HG03575 (cell line): ENCODE data around the gene CALR.
"Not testable (repeated sequence)": the region's sequence is repeated elsewhere in the genome, so short reads cannot be mapped to it uniquely, and the experiment has no call there.

Source experiments
- ATAC-seq: cut with Tn5 transposase; IDR thresholded peaks from one replicate; pipeline ENCODE4 v1.9.1; 2021; ENCODE audit not compliant: unreplicated experiment, insufficient number of reproducible peaks, low FRiP score; ENCODE audit errors: extremely low read depth

The CALR gene

DNA sequence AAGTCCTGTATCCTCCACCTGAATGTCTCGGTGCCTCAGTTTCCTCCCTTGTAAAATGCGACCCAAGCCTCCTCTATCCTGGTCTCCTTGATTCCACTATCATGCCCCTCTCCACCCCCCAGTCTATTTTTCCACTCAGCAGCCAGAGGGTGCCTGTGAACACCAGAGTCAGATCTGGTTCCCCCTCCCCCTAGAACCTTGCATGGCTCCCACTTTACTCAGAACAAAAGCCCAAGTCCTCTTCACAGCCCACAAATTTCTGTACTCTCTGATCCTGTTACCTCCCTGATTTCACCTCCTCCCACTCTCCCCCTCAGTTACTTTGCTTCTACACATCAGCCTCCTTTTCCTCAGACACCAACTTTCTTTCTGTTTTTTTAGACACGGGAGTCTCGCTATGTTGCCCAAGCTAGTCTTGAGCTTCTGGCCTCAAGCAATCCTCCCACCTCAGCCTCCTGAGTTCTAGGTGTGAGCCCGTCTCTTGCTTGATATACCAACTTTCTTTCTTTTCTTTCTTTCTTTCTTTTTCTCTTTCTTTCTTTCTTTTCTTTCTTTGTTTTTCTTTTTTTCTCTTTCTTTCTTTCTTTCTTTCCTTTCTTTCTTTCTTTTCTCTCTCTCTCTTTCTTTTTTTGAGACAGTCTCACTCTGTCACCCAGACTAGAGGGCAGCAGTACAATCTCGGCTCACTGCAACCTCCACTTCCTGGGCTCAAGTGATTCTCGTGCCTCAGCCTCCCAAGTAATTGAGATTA, 31.8 kb downstream of the CALR start:
- ATAC-seq, result no peak

DNA sequence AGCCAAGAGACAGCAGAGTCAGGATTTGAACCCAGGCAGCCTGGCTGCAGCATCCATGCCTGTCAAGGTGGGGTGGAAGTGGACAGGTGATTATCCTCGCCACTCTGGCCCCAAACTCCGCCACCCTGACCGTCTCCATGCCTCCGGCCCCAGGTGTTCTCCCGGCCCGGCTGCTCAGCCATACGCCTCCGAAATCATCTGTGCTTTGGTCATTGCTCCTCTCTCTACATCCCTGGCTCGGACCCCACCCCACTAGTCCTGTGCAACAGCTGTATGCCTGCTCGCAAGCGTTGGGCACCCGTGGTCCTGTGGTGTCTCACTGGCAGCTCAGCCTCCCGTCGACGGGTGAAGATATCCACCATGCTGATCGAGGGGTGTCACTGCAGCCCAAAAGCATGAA, 34.8 kb downstream of the CALR start:
- ATAC-seq, result no peak

- no peak for ATAC-seq
These were observed 36.2 kb downstream of the CALR start for GRCh38 chr19:12974301-12975220.

DNA sequence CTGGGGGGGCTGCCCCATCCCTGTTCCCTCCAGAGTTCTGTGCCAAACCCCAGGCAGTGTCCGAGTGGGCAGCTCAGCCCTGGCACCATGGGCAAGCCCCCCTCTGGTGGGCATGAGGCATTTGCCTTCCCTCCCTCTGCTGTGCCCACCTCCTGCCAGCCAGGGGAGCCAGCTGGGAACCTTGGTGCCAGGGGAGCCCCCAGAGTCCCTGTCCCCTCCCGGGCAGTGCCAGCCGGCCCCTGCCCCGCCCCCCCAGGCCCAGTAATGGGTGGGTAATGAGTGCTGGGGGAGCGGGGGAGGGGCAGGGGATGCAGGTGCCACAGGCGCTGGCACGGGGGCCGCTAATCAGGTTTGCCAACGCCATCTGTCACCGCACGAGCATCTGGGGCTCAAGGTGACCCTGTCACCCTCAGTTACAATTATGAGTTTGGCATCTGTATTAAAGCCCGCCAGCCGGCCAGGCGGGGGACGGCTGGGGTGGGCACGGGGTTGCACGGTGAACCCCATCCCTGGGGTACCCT, 36.9 kb downstream of the CALR start:
- no peak for ATAC-seq

DNA sequence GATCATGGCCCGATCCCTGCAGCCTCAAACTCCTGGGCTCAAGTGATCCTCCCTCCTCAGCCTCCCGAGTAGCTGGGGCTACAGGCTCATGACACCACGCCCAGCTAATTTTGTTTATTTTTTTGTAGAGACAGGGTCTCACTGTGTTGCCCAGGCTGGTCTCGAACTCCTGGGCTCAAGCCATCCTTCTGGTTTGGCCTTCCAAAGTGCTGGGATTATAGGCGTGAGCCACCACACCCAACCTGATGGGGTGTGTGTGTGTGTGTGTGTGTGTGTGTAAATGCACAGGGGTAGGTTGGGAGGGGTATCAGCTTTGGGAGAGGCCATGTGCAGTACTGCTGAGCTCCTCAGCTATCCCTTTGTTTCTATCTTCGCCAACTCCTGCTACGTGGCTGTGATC, 37.7 kb downstream of the CALR start:
- ATAC-seq, result not testable (repeated sequence)

DNA sequence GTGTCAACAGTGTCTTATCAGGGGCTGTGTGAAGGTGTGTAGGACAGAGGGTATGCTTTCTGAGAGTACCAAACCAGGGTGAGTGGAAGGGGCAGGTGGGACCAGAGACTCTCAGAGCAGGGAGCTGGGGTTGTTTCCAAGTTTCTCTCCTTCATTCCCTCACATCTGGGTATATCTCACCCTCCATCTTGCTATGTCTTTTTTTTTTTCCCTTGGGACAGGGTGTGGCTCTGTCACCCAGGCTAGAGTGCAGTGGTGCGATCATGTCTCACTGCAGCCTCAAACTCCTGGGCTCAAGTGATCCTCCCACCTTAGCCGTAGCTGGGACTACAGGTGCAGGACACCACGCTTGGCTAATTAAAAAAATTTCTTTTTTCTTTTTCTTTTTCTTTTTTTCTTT, 41.6 kb downstream of the CALR start:
- ATAC-seq, result no peak

DNA sequence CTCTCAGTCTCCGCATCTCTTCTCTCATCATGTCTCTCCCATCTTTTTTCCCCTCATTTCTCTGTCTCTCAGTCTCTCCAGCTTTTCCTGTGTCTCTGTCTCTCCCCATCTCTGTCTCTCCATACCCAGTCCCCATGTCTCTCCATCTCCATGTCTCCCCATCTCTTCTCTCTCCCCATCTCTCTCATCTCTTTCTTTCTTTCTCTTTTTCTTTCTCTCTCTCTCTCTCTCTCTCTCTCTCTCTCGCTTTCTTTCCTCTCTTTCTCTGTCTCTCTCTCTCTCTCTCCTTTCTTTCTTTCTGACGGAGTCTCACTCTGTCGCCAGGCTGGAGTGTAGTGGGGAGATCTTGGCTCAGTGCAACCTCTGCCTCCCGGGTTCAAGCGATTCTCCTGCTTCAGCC, 44.2 kb downstream of the CALR start:
- no peak for ATAC-seq

DNA sequence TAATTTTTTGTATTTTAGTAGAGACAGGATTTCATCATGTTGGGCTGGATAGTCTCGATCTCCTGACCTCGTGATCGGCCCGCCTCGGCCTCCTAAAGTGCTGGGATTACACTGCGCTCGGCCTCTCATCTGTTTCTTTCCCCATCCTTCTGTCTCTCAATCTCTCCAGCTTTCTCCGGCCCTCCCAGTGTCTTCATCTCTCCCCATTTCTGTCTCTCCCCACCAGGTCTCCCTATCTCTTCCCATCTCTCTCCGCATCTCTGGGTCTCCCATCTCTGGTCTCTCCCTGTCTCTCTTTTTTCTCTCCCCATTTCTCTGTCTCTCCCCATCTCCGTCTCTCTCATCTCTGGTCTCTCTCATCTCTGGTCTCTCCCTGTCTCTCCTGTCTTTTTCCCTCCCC, 44.7 kb downstream of the CALR start:
- no peak for ATAC-seq

DNA sequence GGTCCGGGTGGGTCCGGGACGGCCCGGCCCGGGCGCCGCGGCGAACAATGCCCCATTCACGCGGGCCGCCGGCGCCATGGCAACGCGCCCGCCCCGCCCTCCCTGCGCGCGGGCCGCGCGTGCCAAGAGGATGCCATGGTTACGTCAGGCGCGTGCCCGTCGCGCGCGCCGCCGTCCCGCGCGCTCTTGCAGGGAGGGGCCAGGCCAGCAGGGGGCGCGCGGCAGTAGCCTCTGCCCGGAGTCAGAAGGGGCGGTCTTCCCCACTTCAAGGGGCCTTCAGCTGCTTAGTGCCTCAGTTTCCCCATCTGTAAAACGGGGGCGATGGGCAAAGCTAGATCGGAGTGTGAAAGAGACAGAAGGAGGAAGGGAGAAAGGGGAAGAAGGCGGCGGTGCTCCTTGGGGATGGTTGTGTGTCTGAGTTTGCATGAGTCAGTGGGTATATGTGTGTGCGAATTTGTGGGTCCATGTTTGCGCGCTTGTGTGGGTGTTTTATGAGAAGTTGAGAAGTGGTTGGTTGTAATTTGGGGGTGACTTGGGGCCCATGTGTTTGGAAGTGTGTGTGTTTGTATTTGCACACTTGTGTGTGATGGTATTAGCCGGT, 45.2 kb downstream of the CALR start:
- ATAC-seq, result no peak

GRCh38 chr19:12984143-12984627, 45.8 kb downstream of the CALR start:
- no peak for ATAC-seq

DNA sequence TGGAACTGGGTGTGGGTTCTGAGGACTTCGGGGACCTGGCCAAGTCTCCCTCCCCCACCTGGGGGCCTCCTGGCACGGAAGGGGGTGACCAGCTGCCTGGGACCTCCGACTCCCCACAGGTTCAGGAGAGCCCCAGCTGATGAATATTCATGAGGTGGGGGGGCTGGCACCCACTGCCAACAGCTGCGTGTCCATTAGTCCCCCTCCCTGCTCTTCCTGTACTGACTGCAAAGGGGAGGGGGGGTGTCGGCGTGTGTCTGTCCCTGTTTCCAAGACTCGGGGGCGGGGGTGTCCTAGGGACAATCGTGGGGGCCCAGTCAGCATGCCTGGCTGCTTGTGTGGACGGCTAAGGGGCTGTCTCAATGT, 46.3 kb downstream of the CALR start:
- no peak for ATAC-seq

- ATAC-seq, result no peak
These were observed 46.8 kb downstream of the CALR start for GRCh38 chr19:12985049-12985776.

GRCh38 chr19:12986726-12987125, 48.3 kb downstream of the CALR start:
- ATAC-seq, result no peak

GRCh38 chr19:12987190-12987589, 48.8 kb downstream of the CALR start:
- ATAC-seq, result no peak

DNA sequence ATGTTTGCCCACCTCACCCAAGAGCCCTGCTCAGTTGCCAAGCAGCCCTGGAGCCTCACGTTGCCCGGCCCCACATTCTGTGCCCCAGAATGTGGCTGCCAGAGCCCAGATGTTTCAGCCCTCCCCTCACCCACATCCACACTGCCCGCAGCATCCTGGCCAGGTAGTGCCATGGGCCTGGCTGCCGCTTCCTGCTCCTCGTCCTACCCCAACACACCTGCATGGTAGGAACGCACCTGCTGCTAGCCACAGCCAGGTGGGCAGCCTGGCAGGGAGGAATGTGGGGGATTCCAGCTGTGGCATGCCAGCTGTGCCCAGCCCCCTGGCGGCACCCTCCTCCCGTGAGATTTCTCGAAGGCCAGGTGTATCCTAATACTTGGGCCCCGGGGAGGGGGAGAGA, 49.4 kb downstream of the CALR start:
- no peak for ATAC-seq

DNA sequence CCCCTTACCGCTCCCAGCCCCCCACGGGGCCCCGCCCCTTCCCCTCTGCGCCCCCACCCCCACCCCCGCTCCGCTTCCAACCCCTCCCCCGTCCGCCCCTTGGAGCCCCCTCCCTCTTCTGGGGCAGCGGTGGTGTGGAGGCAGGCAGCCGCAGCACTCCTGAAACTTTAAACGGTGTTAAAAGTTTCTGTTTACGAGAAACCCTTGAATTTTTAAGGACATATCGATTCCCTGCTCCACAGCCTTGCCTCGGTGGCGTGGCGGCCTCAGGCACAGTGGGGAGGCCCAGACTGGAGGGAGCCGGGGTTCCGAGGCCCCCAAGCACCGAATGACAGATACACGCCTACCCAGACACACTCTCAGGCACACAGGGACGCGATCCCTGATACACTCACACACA, 52.0 kb downstream of the CALR start:
- no peak for ATAC-seq

DNA sequence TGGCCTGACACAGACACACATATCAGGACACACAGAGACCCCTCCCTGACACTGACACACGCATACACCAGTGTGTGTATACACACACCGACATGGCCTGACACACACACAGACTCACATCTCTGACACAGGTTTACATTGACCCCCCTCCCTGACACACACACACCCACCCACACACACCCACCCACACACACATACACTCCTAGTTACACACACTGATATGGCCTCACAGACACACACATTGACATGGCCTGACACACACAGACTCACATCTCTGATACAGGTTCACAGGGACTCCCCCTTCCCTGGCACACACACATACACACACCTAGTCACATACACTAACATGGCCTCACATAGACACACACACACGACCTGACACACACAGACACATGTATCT, 52.4 kb downstream of the CALR start:
- no peak for ATAC-seq

GRCh38 chr19:12991296-12991695, 52.9 kb downstream of the CALR start:
- no peak for ATAC-seq

DNA sequence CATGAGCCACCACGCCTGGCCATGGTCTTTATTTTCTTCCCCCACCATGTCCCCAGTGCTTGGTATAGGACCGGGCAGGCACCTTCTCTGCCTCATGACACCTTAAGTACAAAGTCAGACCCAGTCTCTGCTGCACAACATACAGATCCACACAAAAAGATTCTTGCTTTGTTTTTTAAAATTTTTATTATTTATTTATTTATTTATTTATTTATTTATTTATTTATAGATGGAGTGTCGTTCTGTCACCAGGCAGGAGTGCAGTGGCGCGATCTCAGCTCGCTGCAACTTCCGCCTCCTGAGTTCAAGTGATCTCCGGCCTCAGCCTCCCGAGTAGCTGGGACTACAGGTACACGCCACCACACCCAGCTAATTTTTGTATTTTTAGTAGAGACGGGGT, 54.3 kb downstream of the CALR start:
- no peak for ATAC-seq
